ENCODE data around the gene RDH14.
A peak's percentile ranks its signal among the peaks of the same experiment; 100 is the strongest.

Gene RDH14

DNA sequence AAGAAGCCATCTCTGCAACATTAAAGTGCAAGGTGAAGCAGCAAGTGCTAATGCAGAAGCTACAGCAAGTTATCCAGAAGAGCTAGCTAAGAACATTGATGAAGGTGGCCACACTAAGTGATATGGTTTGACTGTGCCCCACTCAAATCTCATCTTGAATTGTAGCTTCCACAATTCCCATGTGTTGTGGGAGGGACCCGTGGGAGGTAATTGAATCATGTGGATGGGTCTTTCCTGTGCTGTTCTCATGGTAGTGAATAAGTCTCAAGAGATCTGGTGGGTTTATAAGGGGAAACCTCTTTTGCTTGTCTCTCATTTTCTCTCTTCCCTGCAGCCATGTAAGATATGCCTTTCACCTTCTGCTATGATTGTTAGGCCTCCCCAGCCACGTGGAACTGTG lies 11.4 kb downstream of the RDH14 start:
- TF ChIP-seq, protein P1, sequence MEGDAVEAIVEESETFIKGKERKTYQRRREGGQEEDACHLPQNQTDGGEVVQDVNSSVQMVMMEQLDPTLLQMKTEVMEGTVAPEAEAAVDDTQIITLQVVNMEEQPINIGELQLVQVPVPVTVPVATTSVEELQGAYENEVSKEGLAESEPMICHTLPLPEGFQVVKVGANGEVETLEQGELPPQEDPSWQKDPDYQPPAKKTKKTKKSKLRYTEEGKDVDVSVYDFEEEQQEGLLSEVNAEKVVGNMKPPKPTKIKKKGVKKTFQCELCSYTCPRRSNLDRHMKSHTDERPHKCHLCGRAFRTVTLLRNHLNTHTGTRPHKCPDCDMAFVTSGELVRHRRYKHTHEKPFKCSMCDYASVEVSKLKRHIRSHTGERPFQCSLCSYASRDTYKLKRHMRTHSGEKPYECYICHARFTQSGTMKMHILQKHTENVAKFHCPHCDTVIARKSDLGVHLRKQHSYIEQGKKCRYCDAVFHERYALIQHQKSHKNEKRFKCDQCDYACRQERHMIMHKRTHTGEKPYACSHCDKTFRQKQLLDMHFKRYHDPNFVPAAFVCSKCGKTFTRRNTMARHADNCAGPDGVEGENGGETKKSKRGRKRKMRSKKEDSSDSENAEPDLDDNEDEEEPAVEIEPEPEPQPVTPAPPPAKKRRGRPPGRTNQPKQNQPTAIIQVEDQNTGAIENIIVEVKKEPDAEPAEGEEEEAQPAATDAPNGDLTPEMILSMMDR (conservative IDR thresholded peaks at IDR 0.05; ENCODE audit: control insufficient read depth, insufficient read depth, low read depth, low read length): no peak
- H3K4me3 ChIP-seq (ENCODE audit: control insufficient read depth, low read depth, low read length): no peak overlapping the region

GRCh38 chr2:18548621-18549020 lies 11.8 kb downstream of the RDH14 start:
- H3K4me3 ChIP-seq (ENCODE audit: control insufficient read depth, low read depth, low read length): no peak overlapping the region
- TF ChIP-seq, protein P1 (conservative IDR thresholded peaks at IDR 0.05; ENCODE audit: control insufficient read depth, insufficient read depth, low read depth, low read length): no peak
- no peak for DNase-seq (ENCODE audit: low read depth)

More for the DNA sequence above, 11.4 kb downstream of the RDH14 start:
- no peak for DNase-seq (ENCODE audit: low read depth)

DNA sequence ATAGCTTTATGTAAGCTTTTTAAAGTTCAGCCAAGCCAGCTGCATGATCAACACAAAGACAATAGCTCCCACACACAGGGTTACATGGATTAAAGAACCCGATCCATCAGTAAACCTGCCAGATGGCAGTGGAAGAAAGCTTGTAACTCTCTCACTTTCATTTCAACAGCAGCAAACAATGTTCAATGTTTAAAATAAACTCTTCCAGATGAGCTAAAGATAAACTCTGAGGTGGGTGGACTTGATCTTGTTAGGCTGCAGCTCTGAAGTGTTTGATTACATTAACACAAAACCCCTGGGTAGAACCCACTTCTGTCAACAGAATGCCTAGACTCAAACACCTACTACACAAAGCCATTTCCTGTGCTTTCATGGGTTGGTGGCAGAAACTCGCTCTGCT lies 13.9 kb downstream of the RDH14 start:
- H3K4me3 ChIP-seq (ENCODE audit: control insufficient read depth, low read depth, low read length): no peak overlapping the region
- DNase-seq (ENCODE audit: low read depth): no peak
- TF ChIP-seq, protein P1 (conservative IDR thresholded peaks at IDR 0.05; ENCODE audit: control insufficient read depth, insufficient read depth, low read depth, low read length): no peak

DNA sequence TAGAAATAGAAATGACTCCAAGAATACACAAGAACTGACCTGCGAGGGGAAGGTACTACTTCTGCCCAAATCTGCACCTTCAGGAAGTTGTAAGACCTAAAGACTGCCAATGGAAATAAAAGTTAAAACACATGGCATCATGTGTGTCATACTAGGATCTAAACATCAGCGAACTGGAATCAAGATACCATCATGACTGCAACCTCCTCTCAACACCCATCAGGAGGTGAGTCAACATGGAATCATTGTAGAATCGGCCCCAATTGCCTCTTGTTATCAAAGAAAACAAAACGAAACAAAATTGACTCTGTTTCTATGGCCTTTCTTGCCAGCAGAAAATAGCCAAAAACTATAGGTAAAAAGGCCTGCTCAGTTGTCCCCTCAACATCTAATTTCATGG lies 15.1 kb downstream of the RDH14 start:
- DNase-seq (ENCODE audit: low read depth): peak; percentile 91
- TF ChIP-seq, protein P1 (conservative IDR thresholded peaks at IDR 0.05; ENCODE audit: control insufficient read depth, insufficient read depth, low read depth, low read length): no peak
- no peak overlapping the region for H3K4me3 ChIP-seq (ENCODE audit: control insufficient read depth, low read depth, low read length)

- peak; percentile 41 for DNase-seq (ENCODE audit: low read depth)
- H3K4me3 ChIP-seq (ENCODE audit: control insufficient read depth, low read depth, low read length): no peak overlapping the region
- TF ChIP-seq, protein P1 (conservative IDR thresholded peaks at IDR 0.05; ENCODE audit: control insufficient read depth, insufficient read depth, low read depth, low read length): no peak
Observed at GRCh38 chr2:18544171-18544570, 16.3 kb downstream of the RDH14 start.

DNA sequence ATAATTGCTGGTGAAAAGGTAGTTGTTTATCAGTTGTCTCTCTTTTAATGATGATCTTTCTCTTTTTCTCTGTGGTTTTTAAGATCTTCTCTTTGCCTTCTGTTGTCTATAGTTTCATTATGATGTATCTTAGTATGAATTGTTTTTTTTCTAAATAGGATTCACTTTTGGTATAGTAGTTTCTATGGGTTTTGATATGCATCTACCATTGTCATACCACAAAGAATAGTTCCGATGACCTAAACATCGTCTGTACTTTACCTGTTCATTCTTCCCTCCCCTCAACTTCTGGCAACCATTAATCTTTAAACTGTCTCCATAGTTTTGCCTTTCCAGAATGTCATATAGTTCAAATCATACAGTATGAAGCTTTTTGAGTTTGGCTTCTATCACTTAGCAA lies 19.6 kb downstream of the RDH14 start:
- DNase-seq (ENCODE audit: low read depth): no peak
- H3K4me3 ChIP-seq (ENCODE audit: control insufficient read depth, low read depth, low read length): no peak overlapping the region
- TF ChIP-seq, protein P1 (conservative IDR thresholded peaks at IDR 0.05; ENCODE audit: control insufficient read depth, insufficient read depth, low read depth, low read length): no peak

DNA sequence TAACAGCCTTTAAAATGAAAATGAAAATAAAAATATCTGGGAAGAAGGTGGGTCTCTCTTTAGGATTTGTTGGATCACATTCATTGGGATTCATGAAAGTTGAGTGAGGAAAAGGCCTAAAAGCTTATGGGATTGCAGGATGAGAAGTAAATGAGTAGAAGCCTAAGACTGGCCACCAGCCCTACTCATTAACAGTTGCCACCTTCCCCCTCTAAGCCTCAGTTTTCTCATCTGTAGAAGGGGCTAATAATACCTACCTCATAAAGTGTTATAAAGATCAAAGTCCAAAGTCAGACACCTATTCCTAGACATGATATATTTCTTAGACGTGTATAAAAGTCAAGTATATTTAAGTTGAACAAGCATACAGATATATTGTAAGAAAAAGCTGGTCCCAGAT lies 23.8 kb downstream of the RDH14 start:
- no peak overlapping the region for H3K4me3 ChIP-seq (ENCODE audit: control insufficient read depth, low read depth, low read length)

More for the DNA sequence above, 23.8 kb downstream of the RDH14 start:
- DNase-seq (ENCODE audit: low read depth): no peak
- TF ChIP-seq, protein P1 (conservative IDR thresholded peaks at IDR 0.05; ENCODE audit: control insufficient read depth, insufficient read depth, low read depth, low read length): no peak
